Loucy (cell line): ENCODE results near the gene CCZ1.
"Not testable (repeated sequence)": the region's sequence is repeated elsewhere in the genome, so short reads cannot be mapped to it uniquely, and the experiment has no call there.

Experiments
- H2AFZ ChIP-seq: fragments of 200-600 bp; sonication (generic); 2 replicates; pipeline ENCODE4 v1.6.0; 2016; ENCODE audit warnings: antibody characterized with exemption, mild to moderate bottlenecking, low read length, moderate library complexity
- H3F3A ChIP-seq: fragments of 200-600 bp; 2 replicates; pipeline ENCODE4 v1.6.0; 2016; ENCODE audit warnings: antibody characterized with exemption, low read depth, mild to moderate bottlenecking
- H3K27me3 ChIP-seq: fragments of 200-600 bp; sonication (generic); 2 replicates; pipeline ENCODE4 v1.6.1; 2014; ENCODE audit warnings: low read length, mild to moderate bottlenecking; ENCODE audit not compliant: insufficient read depth, poor library complexity, severe bottlenecking
- H3K36me3 ChIP-seq: fragments of 200-600 bp; sonication (generic); 2 replicates; pipeline ENCODE4 v1.6.1; 2016; ENCODE audit warnings: low read length; ENCODE audit not compliant: insufficient read depth
- H3K4me1 ChIP-seq: fragments of 200-600 bp; sonication (generic); 2 replicates; pipeline ENCODE4 v1.5.1; 2014; ENCODE audit warnings: low read length, mild to moderate bottlenecking; ENCODE audit not compliant: insufficient read depth, poor library complexity, severe bottlenecking
- H3K4me2 ChIP-seq: fragments of 200-600 bp; sonication (generic); 2 replicates; pipeline ENCODE4 v1.6.0; 2014; ENCODE audit warnings: antibody characterized with exemption, low read length, low read depth, mild to moderate bottlenecking; ENCODE audit not compliant: poor library complexity, severe bottlenecking
- H3K4me3 ChIP-seq: fragments of 200-600 bp; sonication (generic); 2 replicates; pipeline ENCODE4 v1.5.1; 2014; ENCODE audit warnings: low read length, mild to moderate bottlenecking, mixed read lengths; ENCODE audit not compliant: poor library complexity, severe bottlenecking
- H3K79me2 ChIP-seq: fragments of 200-600 bp; sonication (generic); 2 replicates; pipeline ENCODE4 v1.6.1; 2014; ENCODE audit warnings: low read length; ENCODE audit not compliant: insufficient read depth
- H3K9ac ChIP-seq: fragments of 200-600 bp; sonication (generic); 2 replicates; pipeline ENCODE4 v1.6.0; 2014; ENCODE audit warnings: mild to moderate bottlenecking, low read depth, low read length, moderate library complexity; ENCODE audit not compliant: poor library complexity, severe bottlenecking
- H3K9me2 ChIP-seq: fragments of 200-600 bp; sonication (generic); replicated peaks from 2 replicates; pipeline ENCODE4 v1.6.1; 2016; ENCODE audit warnings: low read depth, low read length, mixed read lengths
- H3K9me3 ChIP-seq: fragments of 200-600 bp; sonication (generic); 2 replicates; pipeline ENCODE4 v1.6.1; 2014; ENCODE audit warnings: mild to moderate bottlenecking, antibody characterized with exemption, low read length, low read depth; ENCODE audit not compliant: insufficient read depth
- H4K20me1 ChIP-seq: fragments of 200-600 bp; sonication (generic); 2 replicates; pipeline ENCODE4 v1.6.0; 2014; ENCODE audit warnings: antibody characterized with exemption, low read length, mild to moderate bottlenecking; ENCODE audit not compliant: insufficient read depth, poor library complexity, severe bottlenecking
- CTCF ChIP-seq: fragments of 200-600 bp; sonication (generic); conservative IDR thresholded peaks from 2 replicates; pipeline ENCODE4 v1.5.1; 2014; ENCODE audit warnings: mild to moderate bottlenecking, antibody characterized with exemption, low read length
- EZH2phosphoT487 ChIP-seq: fragments of 200-600 bp; IDR thresholded peaks from 2 replicates; pipeline ENCODE4 v1.6.1; 2018; ENCODE audit warnings: antibody characterized with exemption, mild to moderate bottlenecking, moderate library complexity, borderline replicate concordance

CCZ1 gene

DNA sequence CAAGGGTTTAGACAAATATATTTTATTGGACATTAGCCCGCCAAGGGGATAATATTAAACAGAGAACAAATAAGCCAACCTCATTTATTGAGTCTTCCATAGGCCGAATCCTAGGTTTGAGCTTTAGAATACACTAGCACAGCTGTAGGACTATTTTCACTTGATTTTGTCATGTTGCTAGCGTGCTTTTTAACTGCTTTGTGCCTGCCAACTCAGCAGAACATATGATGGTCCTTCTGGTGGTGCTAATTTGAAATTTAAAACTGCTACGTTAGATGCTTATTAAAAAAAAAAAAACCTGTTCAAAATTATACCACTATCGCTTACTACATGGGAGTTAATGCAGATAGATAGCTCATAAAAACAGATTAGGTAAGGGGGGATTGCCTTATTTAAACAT is 14.1 kb upstream of the CCZ1 start:
- not testable (repeated sequence) for H3K4me1 ChIP-seq, H3K36me3 ChIP-seq, H2AFZ ChIP-seq, H3F3A ChIP-seq, H3K79me2 ChIP-seq, H4K20me1 ChIP-seq, H3K4me2 ChIP-seq, H3K9me3 ChIP-seq, H3K4me3 ChIP-seq, H3K9me2 ChIP-seq, H3K9ac ChIP-seq, H3K27me3 ChIP-seq

- H3K79me2 ChIP-seq, H3K36me3 ChIP-seq, H3K27me3 ChIP-seq, H3K4me2 ChIP-seq, H4K20me1 ChIP-seq, H2AFZ ChIP-seq, H3K4me1 ChIP-seq, H3K9me3 ChIP-seq, H3K9ac ChIP-seq, H3K4me3 ChIP-seq, H3K9me2 ChIP-seq, H3F3A ChIP-seq: not testable (repeated sequence)
Observed at GRCh38 chr7:5888021-5888420, 10.5 kb upstream of the CCZ1 start.

- H3K9ac ChIP-seq, H3K4me2 ChIP-seq, H3F3A ChIP-seq, H3K79me2 ChIP-seq, H3K27me3 ChIP-seq, H3K36me3 ChIP-seq, H3K9me3 ChIP-seq, H3K4me3 ChIP-seq, H3K4me1 ChIP-seq, H3K9me2 ChIP-seq, H4K20me1 ChIP-seq, H2AFZ ChIP-seq: not testable (repeated sequence)
Observed at GRCh38 chr7:5890244-5890643, 8.3 kb upstream of the CCZ1 start.

GRCh38 chr7:5892498-5892897 is 6.0 kb upstream of the CCZ1 start:
- Histone ChIP-seq H3F3A (no peaks in the 10 kb centered on the region), H4K20me1 (no peaks in the 10 kb centered on the region), H3K79me2 (no peaks in the 10 kb centered on the region), H3K9ac (no peak overlapping the region), H3K9me3 (no peaks in the 10 kb centered on the region), H3K9me2 (no peaks in the 10 kb centered on the region), H3K4me2 (no peak overlapping the region), H3K27me3 (peaks cover 6% of the 10 kb centered on the region), H3K4me1 (no peaks in the 10 kb centered on the region), H2AFZ (no peak overlapping the region), H3K4me3 (no peak overlapping the region), H3K36me3 (no peaks in the 10 kb centered on the region)
- TF ChIP-seq EZH2phosphoT487: no peak
- no peak for TF ChIP-seq CTCF

- peak overlapping the region; percentile 70 for H3K4me3 ChIP-seq
- not testable (repeated sequence) for H3K4me1 ChIP-seq, H3F3A ChIP-seq, H3K9me3 ChIP-seq, H3K27me3 ChIP-seq, H2AFZ ChIP-seq, H4K20me1 ChIP-seq, H3K36me3 ChIP-seq, H3K9ac ChIP-seq, H3K9me2 ChIP-seq, H3K79me2 ChIP-seq
- H3K4me2 ChIP-seq: peak overlapping the region; percentile 46
Observed at GRCh38 chr7:5897369-5897919, 1.1 kb upstream of the CCZ1 start.

GRCh38 chr7:5903002-5903401 is 4.5 kb downstream of the CCZ1 start:
- H3F3A ChIP-seq, H3K9me3 ChIP-seq, H3K27me3 ChIP-seq, H3K4me3 ChIP-seq, H3K79me2 ChIP-seq, H4K20me1 ChIP-seq, H3K4me2 ChIP-seq, H3K4me1 ChIP-seq, H3K9ac ChIP-seq, H3K9me2 ChIP-seq, H3K36me3 ChIP-seq, H2AFZ ChIP-seq: not testable (repeated sequence)

GRCh38 chr7:5904726-5905125 is 6.2 kb downstream of the CCZ1 start:
- not testable (repeated sequence) for H3F3A ChIP-seq, H3K4me1 ChIP-seq, H3K4me3 ChIP-seq, H3K9me3 ChIP-seq, H3K36me3 ChIP-seq, H3K27me3 ChIP-seq, H3K9me2 ChIP-seq, H2AFZ ChIP-seq, H3K4me2 ChIP-seq, H4K20me1 ChIP-seq, H3K79me2 ChIP-seq, H3K9ac ChIP-seq
